HepG2 (cell line): Measurements from ENCODE around the gene CX3CR1. TPM values are rescaled to one million over a fixed set of nuclear protein-coding genes. Genes with fewer than 3 reads are reported as not detected.

Source experiments
- ATAC-seq: fragments of 200-7000 bp; cut with Tn5 transposase; 3 replicates; pipeline ENCODE4 v1.9.1; 2020; ENCODE audit warnings: mild to moderate bottlenecking, moderate library complexity
- BruUV-seq: library from RNA; stranded (reverse); fragments of 400-500 nt; replicated peaks from 2 replicates; lab custom pipeline; 2021; lab: Mats Ljungman, UMichigan
- CTCF ChIA-PET: fragments of 300-600 bp; formaldehyde crosslinking; extraction: SDS; loops from one replicate; lab custom pipeline; 2021; ENCODE audit warnings: low total read pairs, inconsistent platforms, low intra/inter-chr PET ratio; lab: Yijun Ruan, JAX
- POLR2A ChIA-PET: fragments of 350-600 bp; sonication (Branson Sonifier 250); formaldehyde crosslinking; loops from one replicate; lab custom pipeline; 2020; ENCODE audit warnings: antibody characterized with exemption, inconsistent platforms; lab: Yijun Ruan, JAX
- DNase-seq: peaks from one replicate; pipeline ENCODE4 v3.0.0-alpha.2; 2015; ENCODE audit warnings: low spot score
- FAIRE-seq: peaks from 3 replicates; lab custom pipeline; 2011; peaks lifted over from hg19 to GRCh38; lab: Jason Lieb, UNC
- H2AFZ ChIP-seq: one replicate; pipeline ENCODE4 v1.6.1; 2011; ENCODE audit warnings: low read length, inconsistent platforms
- H3K27ac ChIP-seq: fragments of 300-600 bp; 3 replicates; pipeline ENCODE4 v1.8.0; 2011; ENCODE audit warnings: mixed run types, mild to moderate bottlenecking, mixed read lengths, low read length, inconsistent platforms; ENCODE audit not compliant: insufficient read depth; ENCODE audit errors: extremely low read length
- H3K27me3 ChIP-seq, 2 experiments: fragments of 200-600 bp in 1 of 2; 2 replicates in 1 of 2; 3 replicates in 1 of 2; pipeline versions ENCODE4 v1.6.0 to v1.8.0; 2011; ENCODE audit warnings: low read length in 2 of 2, mild to moderate bottlenecking in 2 of 2, moderate library complexity in 2 of 2, inconsistent platforms in 1 of 2; ENCODE audit not compliant: insufficient read depth in 2 of 2, control insufficient read depth in 1 of 2
- H3K36me3 ChIP-seq, 2 experiments: fragments of 200-600 bp in 1 of 2; replicated peaks in 1 of 2; 2 replicates in 1 of 2; 3 replicates in 1 of 2; pipeline versions ENCODE4 v1.5.1 to v1.8.0; 2011; ENCODE audit warnings: low read length in 2 of 2, inconsistent platforms in 1 of 2; ENCODE audit not compliant: insufficient read depth in 2 of 2, control insufficient read depth in 1 of 2
- H3K4me1 ChIP-seq: 2 replicates; pipeline ENCODE4 v1.5.1; 2012; ENCODE audit warnings: low read length, inconsistent platforms; ENCODE audit not compliant: insufficient read depth
- H3K4me2 ChIP-seq: 2 replicates; pipeline ENCODE4 v1.6.0; 2011; ENCODE audit warnings: low read depth, low read length, inconsistent platforms
- H3K4me3 ChIP-seq, 3 experiments: fragments of 200-600 bp in 1 of 3; sonication (generic), shearing (Covaris generic) in 1 of 3; replicated peaks in 1 of 3; 2 replicates each; pipeline ENCODE4 v1.5.1; 2011 to 2016; ENCODE audit warnings: low read length in 3 of 3, inconsistent platforms in 2 of 3, low read depth in 2 of 3, mild to moderate bottlenecking in 2 of 3, control low read depth in 1 of 3, mixed read lengths in 1 of 3; ENCODE audit not compliant: insufficient read depth in 1 of 3
- H3K79me2 ChIP-seq: one replicate; pipeline ENCODE4 v1.6.1; 2011; ENCODE audit warnings: low read length, inconsistent platforms; ENCODE audit not compliant: insufficient read depth
- H3K9ac ChIP-seq: 2 replicates; pipeline ENCODE4 v1.6.0; 2011; ENCODE audit warnings: mild to moderate bottlenecking, low read depth, low read length, inconsistent platforms; ENCODE audit not compliant: insufficient read depth
- H3K9me3 ChIP-seq: 2 replicates; pipeline ENCODE4 v1.5.1; 2012; ENCODE audit warnings: mild to moderate bottlenecking, low read length
- H4K20me1 ChIP-seq: 2 replicates; pipeline ENCODE4 v1.6.0; 2011; ENCODE audit warnings: inconsistent platforms, mild to moderate bottlenecking, low read length, moderate library complexity; ENCODE audit not compliant: insufficient read depth
- ETV5 ChIP-seq: IDR thresholded peaks from 2 replicates; pipeline ENCODE4 v1.6.1; 2018; ENCODE audit warnings: missing biosample characterization, missing genetic modification reagents, inconsistent platforms, borderline replicate concordance
- HNRNPK ChIP-seq: fragments of 200-400 bp; formaldehyde crosslinking; IDR thresholded peaks from 2 replicates; pipeline ENCODE4 v1.6.1; 2018; ENCODE audit warnings: low read length, low read depth, moderate library complexity, mild to moderate bottlenecking; ENCODE audit not compliant: poor library complexity, severe bottlenecking
- HOMEZ ChIP-seq: IDR thresholded peaks from 2 replicates; pipeline ENCODE4 v1.6.1; 2016; ENCODE audit warnings: low read depth
- HOXA3 ChIP-seq: sonication (generic); formaldehyde crosslinking; IDR thresholded peaks from 2 replicates; pipeline ENCODE4 v1.5.0; 2020; ENCODE audit warnings: missing genetic modification reagents
- KLF9 ChIP-seq: IDR thresholded peaks from 2 replicates; pipeline ENCODE4 v1.6.1; 2016; ENCODE audit warnings: low read depth
- MEIS1 ChIP-seq: sonication (generic); formaldehyde crosslinking; IDR thresholded peaks from 2 replicates; pipeline ENCODE4 v1.9.0; 2021; ENCODE audit warnings: mild to moderate bottlenecking, missing genetic modification reagents, moderate library complexity, borderline replicate concordance
- NCOA2 ChIP-seq: sonication (generic); formaldehyde crosslinking; IDR thresholded peaks from 2 replicates; pipeline ENCODE4 v1.8.0; 2022; ENCODE audit warnings: inconsistent platforms
- NFYC ChIP-seq: IDR thresholded peaks from 2 replicates; pipeline ENCODE4 v1.6.1; 2016; ENCODE audit warnings: missing genetic modification reagents, missing compliant biosample characterization
- NPAS2 ChIP-seq: sonication (generic); formaldehyde crosslinking; IDR thresholded peaks from 2 replicates; pipeline ENCODE4 v1.8.0; 2022; ENCODE audit warnings: mild to moderate bottlenecking, missing genetic modification reagents, borderline replicate concordance
- RELA ChIP-seq: sonication (generic); formaldehyde crosslinking; IDR thresholded peaks from 2 replicates; pipeline ENCODE4 v1.4.0; 2020; ENCODE audit warnings: missing genetic modification reagents
- REPIN1 ChIP-seq: sonication (generic); formaldehyde crosslinking; IDR thresholded peaks from 2 replicates; pipeline ENCODE4 v1.8.0; 2022; ENCODE audit warnings: missing genetic modification reagents, low read depth, mild to moderate bottlenecking, borderline replicate concordance
- RFX3 ChIP-seq: IDR thresholded peaks from 2 replicates; pipeline ENCODE4 v1.6.1; 2016; ENCODE audit warnings: missing biosample characterization, missing genetic modification reagents
- SRSF9 ChIP-seq: fragments of 200-400 bp; formaldehyde crosslinking; IDR thresholded peaks from 2 replicates; pipeline ENCODE4 v1.6.1; 2018; ENCODE audit warnings: borderline replicate concordance, mild to moderate bottlenecking, low read depth, low read length; ENCODE audit not compliant: insufficient read depth, poor library complexity, severe bottlenecking
- ZNF556 ChIP-seq: sonication (generic); formaldehyde crosslinking; IDR thresholded peaks from 2 replicates; pipeline ENCODE4 v1.4.0; 2020; ENCODE audit warnings: mild to moderate bottlenecking, missing genetic modification reagents, borderline replicate concordance
- WGBS: methylation state at CpG from one replicate; pipeline ENCODE4 v1.1.6; 2017; ENCODE audit warnings: low lambda C conversion rate; 5-methylcytosine and 5-hydroxymethylcytosine counted together
- in situ Hi-C: cut with HindIII; loops from 2 replicates; pipeline ENCODE4 v1.10.0; 2017; ENCODE audit warnings: low pct_unique_long_range_greater_than_20kb; ENCODE audit not compliant: extremely low pct_ligation_motif_present
- intact Hi-C: fragments of 100-400 bp; cut with micrococcal nuclease; formaldehyde crosslinking; loops from one replicate; pipeline ENCODE4 v1.10.0; 2022; ENCODE audit not compliant: unreplicated experiment
- polyA plus RNA-seq, 8 experiments: library from polyadenylated mRNA; depleted of rRNA in 3 of 8; stranded (reverse) in 7 of 8; unstranded in 1 of 8; fragments of >200 nt; fragmentation: Illumina TruSeq in 4 of 8; extraction: Trizol in 4 of 8; gene quantifications; 2 replicates each; pipeline versions ENCODE4 v1.2.1 to v1.2.3, GENCODE V29; 2011 to 2016; ENCODE audit warnings: low read depth in 4 of 8, missing spikeins in 1 of 8, mixed read lengths in 1 of 8; ENCODE audit not compliant: insufficient read depth in 1 of 8
- total RNA-seq, 5 experiments: library from RNA; depleted of rRNA; stranded (reverse); fragments of >200 nt; fragmentation: Illumina TruSeq; extraction: Trizol; gene quantifications; 2 replicates each; pipeline ENCODE4 v1.2.3, GENCODE V29; 2016; ENCODE audit warnings: low read depth in 1 of 5
- TF ChIP-seq, protein P1 (sequence below): fragments of 450-650 bp; IDR thresholded peaks from 2 replicates; pipeline ENCODE4 v1.6.1; 2017
- TF ChIP-seq, protein P2 (sequence below): sonication (generic); formaldehyde crosslinking; IDR thresholded peaks from 2 replicates; pipeline ENCODE4 v1.5.0; 2020; ENCODE audit warnings: mild to moderate bottlenecking, missing genetic modification reagents
- TF ChIP-seq, protein P3 (sequence below): sonication (generic); formaldehyde crosslinking; IDR thresholded peaks from 2 replicates; pipeline ENCODE4 v1.4.0; 2020; ENCODE audit warnings: mild to moderate bottlenecking, missing genetic modification reagents

CX3CR1 gene
- total and polyA plus RNA-seq, 2 of the 13 experiments (the other 11 are each of a cell fraction or from before 2014, with no cell fraction given) = not detected

DNA sequence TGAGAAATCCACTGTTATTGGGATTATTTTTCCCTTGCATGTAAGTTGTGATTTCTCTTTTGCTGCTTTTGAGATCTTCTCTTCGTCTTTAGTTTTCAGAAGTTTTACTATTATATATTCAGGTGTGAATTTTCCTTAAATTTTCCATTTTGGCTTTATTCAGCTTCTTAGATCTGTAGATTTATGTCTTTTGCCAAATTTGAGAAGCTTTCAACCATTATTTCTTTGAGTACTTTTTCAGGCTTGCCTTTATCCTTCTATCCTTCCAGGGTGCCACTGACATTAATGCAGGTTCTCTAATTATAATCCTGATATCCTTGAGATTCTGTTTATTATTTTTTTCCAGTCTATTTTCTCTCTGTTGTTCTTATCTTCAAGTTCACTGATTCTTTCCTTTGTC lies 49.4 kb downstream of the CX3CR1 start:
- POLR2A ChIA-PET = no interaction called here
- H3K27ac ChIP-seq = no peak overlapping the region
- DNase-seq = no peak
- intact Hi-C loops = no loop called here
- H3K79me2 ChIP-seq = no peaks in the 10 kb centered on the region
- H4K20me1 ChIP-seq = no peaks in the 10 kb centered on the region
- no peak overlapping the region for H3K9ac ChIP-seq
- in situ Hi-C loops = no loop called here
- H3K36me3 ChIP-seq = no peaks in the 10 kb centered on the region
- no peak for ATAC-seq
- no peak for TF ChIP-seq RFX3
- TF ChIP-seq, protein P1, sequence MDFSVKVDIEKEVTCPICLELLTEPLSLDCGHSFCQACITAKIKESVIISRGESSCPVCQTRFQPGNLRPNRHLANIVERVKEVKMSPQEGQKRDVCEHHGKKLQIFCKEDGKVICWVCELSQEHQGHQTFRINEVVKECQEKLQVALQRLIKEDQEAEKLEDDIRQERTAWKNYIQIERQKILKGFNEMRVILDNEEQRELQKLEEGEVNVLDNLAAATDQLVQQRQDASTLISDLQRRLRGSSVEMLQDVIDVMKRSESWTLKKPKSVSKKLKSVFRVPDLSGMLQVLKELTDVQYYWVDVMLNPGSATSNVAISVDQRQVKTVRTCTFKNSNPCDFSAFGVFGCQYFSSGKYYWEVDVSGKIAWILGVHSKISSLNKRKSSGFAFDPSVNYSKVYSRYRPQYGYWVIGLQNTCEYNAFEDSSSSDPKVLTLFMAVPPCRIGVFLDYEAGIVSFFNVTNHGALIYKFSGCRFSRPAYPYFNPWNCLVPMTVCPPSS = no peak
- no peak for TF ChIP-seq NCOA2 (CRISPR knock-in tag)
- TF ChIP-seq HOMEZ (CRISPR knock-in tag) = no peak
- TF ChIP-seq KLF9 (CRISPR knock-in tag) = no peak
- no peak for TF ChIP-seq HOXA3 (CRISPR knock-in tag)
- no peak for TF ChIP-seq SRSF9
- TF ChIP-seq REPIN1 = no peak
- TF ChIP-seq MEIS1 (CRISPR knock-in tag) = no peak
- TF ChIP-seq NFYC = no peak
- no peak for TF ChIP-seq NPAS2 (CRISPR knock-in tag)
- TF ChIP-seq RELA (CRISPR knock-in tag) = no peak
- TF ChIP-seq, protein P2, sequence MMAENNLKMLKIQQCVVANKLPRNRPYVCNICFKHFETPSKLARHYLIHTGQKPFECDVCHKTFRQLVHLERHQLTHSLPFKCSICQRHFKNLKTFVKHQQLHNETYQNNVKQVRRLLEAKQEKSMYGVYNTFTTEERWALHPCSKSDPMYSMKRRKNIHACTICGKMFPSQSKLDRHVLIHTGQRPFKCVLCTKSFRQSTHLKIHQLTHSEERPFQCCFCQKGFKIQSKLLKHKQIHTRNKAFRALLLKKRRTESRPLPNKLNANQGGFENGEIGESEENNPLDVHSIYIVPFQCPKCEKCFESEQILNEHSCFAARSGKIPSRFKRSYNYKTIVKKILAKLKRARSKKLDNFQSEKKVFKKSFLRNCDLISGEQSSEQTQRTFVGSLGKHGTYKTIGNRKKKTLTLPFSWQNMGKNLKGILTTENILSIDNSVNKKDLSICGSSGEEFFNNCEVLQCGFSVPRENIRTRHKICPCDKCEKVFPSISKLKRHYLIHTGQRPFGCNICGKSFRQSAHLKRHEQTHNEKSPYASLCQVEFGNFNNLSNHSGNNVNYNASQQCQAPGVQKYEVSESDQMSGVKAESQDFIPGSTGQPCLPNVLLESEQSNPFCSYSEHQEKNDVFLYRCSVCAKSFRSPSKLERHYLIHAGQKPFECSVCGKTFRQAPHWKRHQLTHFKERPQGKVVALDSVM (CRISPR knock-in tag) = no peak
- TF ChIP-seq, protein P3, sequence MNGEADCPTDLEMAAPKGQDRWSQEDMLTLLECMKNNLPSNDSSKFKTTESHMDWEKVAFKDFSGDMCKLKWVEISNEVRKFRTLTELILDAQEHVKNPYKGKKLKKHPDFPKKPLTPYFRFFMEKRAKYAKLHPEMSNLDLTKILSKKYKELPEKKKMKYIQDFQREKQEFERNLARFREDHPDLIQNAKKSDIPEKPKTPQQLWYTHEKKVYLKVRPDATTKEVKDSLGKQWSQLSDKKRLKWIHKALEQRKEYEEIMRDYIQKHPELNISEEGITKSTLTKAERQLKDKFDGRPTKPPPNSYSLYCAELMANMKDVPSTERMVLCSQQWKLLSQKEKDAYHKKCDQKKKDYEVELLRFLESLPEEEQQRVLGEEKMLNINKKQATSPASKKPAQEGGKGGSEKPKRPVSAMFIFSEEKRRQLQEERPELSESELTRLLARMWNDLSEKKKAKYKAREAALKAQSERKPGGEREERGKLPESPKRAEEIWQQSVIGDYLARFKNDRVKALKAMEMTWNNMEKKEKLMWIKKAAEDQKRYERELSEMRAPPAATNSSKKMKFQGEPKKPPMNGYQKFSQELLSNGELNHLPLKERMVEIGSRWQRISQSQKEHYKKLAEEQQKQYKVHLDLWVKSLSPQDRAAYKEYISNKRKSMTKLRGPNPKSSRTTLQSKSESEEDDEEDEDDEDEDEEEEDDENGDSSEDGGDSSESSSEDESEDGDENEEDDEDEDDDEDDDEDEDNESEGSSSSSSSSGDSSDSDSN = no peak
- no peak for TF ChIP-seq ETV5 (CRISPR knock-in tag)
- TF ChIP-seq HNRNPK = no peak
- no peak for TF ChIP-seq ZNF556 (CRISPR knock-in tag)
- TF ChIP-seq, all 625 proteins: peak for 0
- no TSS peak for BruUV-seq
- Histone ChIP-seq H3K4me2 (no peak overlapping the region), H3K27me3 (peaks cover 0 to 5% of the 10 kb centered on the region in 2 experiments; a peak in 1 of 5 replicates), H3K9me3 (no peaks in the 10 kb centered on the region), H3K4me3 (no peak overlapping the region), H3K4me1 (no peaks in the 10 kb centered on the region), H2AFZ (no peak overlapping the region)
- WGBS = 0% methylated on average over 1 of the region's 1 CpG
- CTCF ChIA-PET = no interaction called here
- no peak for FAIRE-seq
